Hepatocyte (in vitro differentiated cells): Measurements from ENCODE around the gene PRMT5. TPM values are rescaled to one million over a fixed set of nuclear protein-coding genes. Genes with fewer than 3 reads are reported as not detected.

Experiments used
- DNase-seq: peaks from one replicate; pipeline ENCODE4 v3.0.0-alpha.2; 2016; ENCODE audit warnings: low spot score
- H2AFZ ChIP-seq: fragments of 200-600 bp; sonication (generic); 2 replicates; pipeline ENCODE4 v1.6.0; 2016; ENCODE audit warnings: antibody characterized with exemption, mild to moderate bottlenecking
- H3K27ac ChIP-seq: fragments of 200-600 bp; sonication (generic); 2 replicates; pipeline ENCODE4 v1.5.1; 2016; ENCODE audit warnings: mild to moderate bottlenecking
- H3K27me3 ChIP-seq: fragments of 200-600 bp; sonication (generic); 2 replicates; pipeline ENCODE4 v1.6.1; 2016
- H3K36me3 ChIP-seq: fragments of 200-600 bp; sonication (generic); replicated peaks from 2 replicates; pipeline ENCODE4 v1.5.1; 2016; ENCODE audit warnings: low read depth; ENCODE audit not compliant: insufficient read depth
- H3K4me1 ChIP-seq: fragments of 200-600 bp; sonication (generic); 2 replicates; pipeline ENCODE4 v1.5.1; 2016; ENCODE audit warnings: mild to moderate bottlenecking, moderate library complexity; ENCODE audit not compliant: insufficient read depth
- H3K4me2 ChIP-seq: fragments of 200-600 bp; sonication (generic); 2 replicates; pipeline ENCODE4 v1.6.0; 2016
- H3K4me3 ChIP-seq: fragments of 200-600 bp; sonication (generic); 2 replicates; pipeline ENCODE4 v1.5.1; 2016; ENCODE audit warnings: mild to moderate bottlenecking
- H3K79me2 ChIP-seq: fragments of 200-600 bp; sonication (generic); 2 replicates; pipeline ENCODE4 v1.6.0; 2017; ENCODE audit warnings: mild to moderate bottlenecking
- H3K9me2 ChIP-seq: fragments of 200-600 bp; sonication (generic); replicated peaks from 2 replicates; pipeline ENCODE4 v1.6.0; 2017; ENCODE audit warnings: mild to moderate bottlenecking; ENCODE audit not compliant: insufficient read depth
- H3K9me3 ChIP-seq: fragments of 200-600 bp; sonication (generic); 2 replicates; pipeline ENCODE4 v1.5.1; 2016; ENCODE audit warnings: low read depth, mild to moderate bottlenecking
- H4K20me1 ChIP-seq: fragments of 200-600 bp; sonication (generic); 2 replicates; pipeline ENCODE4 v1.6.0; 2016; ENCODE audit warnings: mild to moderate bottlenecking; ENCODE audit not compliant: insufficient read depth, poor library complexity, severe bottlenecking
- CTCF ChIP-seq: fragments of 200-600 bp; sonication (generic); IDR thresholded peaks from 2 replicates; pipeline ENCODE4 v1.5.1; 2016; ENCODE audit warnings: antibody characterized with exemption, mild to moderate bottlenecking; ENCODE audit not compliant: poor library complexity
- EZH2 ChIP-seq: fragments of 200-600 bp; sonication (generic); IDR thresholded peaks from 2 replicates; pipeline ENCODE4 v1.6.1; 2016; ENCODE audit warnings: antibody characterized with exemption, mild to moderate bottlenecking, borderline replicate concordance
- EZH2phosphoT487 ChIP-seq: fragments of 200-600 bp; sonication (generic); IDR thresholded peaks from one replicate; pipeline ENCODE4 v1.6.1; 2018; ENCODE audit warnings: antibody characterized with exemption, mild to moderate bottlenecking, low read depth, moderate library complexity; ENCODE audit not compliant: unreplicated experiment, severe bottlenecking
- WGBS: methylation state at CpG from one replicate; pipeline ENCODE4 v1.1.6; 2016; ENCODE audit warnings: low lambda C conversion rate; ENCODE audit errors: missing lambda C conversion rate; 5-methylcytosine and 5-hydroxymethylcytosine counted together
- polyA plus RNA-seq: library from polyadenylated mRNA; unstranded; fragments of >200 nt; fragmentation: Nextera tagmentation; extraction: Ambion mirVana; gene quantifications from 2 replicates; pipeline ENCODE4 v1.2.1, GENCODE V29; 2016
- total RNA-seq: library from RNA; depleted of rRNA; stranded (reverse); fragments of >200 nt; gene quantifications from 2 replicates; pipeline ENCODE4 v1.2.3, GENCODE V29; 2014

The PRMT5 gene
- total and polyA plus RNA-seq, 2 experiments from 2014 or later: 52.2 to 72.3 TPM

GRCh38 chr14:22928237-22929103, 706 bp downstream of the PRMT5 start:
- Histone ChIP-seq H3K4me2 (peak overlapping the region; percentile 93), H4K20me1 (no peaks in the 10 kb centered on the region), H2AFZ (peak overlapping the region; percentile 42), H3K79me2 (peaks cover 21% of the 10 kb centered on the region), H3K4me3 (peak overlapping the region; percentile 44), H3K9me2 (no peaks in the 10 kb centered on the region), H3K9me3 (no peaks in the 10 kb centered on the region), H3K27ac (peak overlapping the region; percentile 86), H3K36me3 (no peaks in the 10 kb centered on the region), H3K27me3 (no peaks in the 10 kb centered on the region), H3K4me1 (peaks cover 4% of the 10 kb centered on the region)
- 33% methylated on average over 12 of the region's 12 CpGs for WGBS
- DNase-seq: no peak
- TF ChIP-seq EZH2phosphoT487: no peak
- no peak for TF ChIP-seq EZH2
- TF ChIP-seq CTCF: no peak

- no peaks in the 10 kb centered on the region for H3K9me3 ChIP-seq
- no peaks in the 10 kb centered on the region for H3K36me3 ChIP-seq
- no peaks in the 10 kb centered on the region for H3K27me3 ChIP-seq
- no peak for TF ChIP-seq EZH2phosphoT487
- TF ChIP-seq EZH2: no peak
- TF ChIP-seq CTCF: no peak
- DNase-seq: peak; percentile 28
- H4K20me1 ChIP-seq: no peaks in the 10 kb centered on the region
- H2AFZ ChIP-seq: no peak overlapping the region
- peaks cover 4% of the 10 kb centered on the region for H3K4me1 ChIP-seq
- WGBS: 89% methylated on average over 4 of the region's 4 CpGs
- H3K27ac ChIP-seq: no peak overlapping the region
- no peak overlapping the region for H3K4me2 ChIP-seq
- H3K4me3 ChIP-seq: no peak overlapping the region
- H3K9me2 ChIP-seq: no peaks in the 10 kb centered on the region
- peaks cover 21% of the 10 kb centered on the region for H3K79me2 ChIP-seq
Observed at GRCh38 chr14:22926316-22926715, 2.9 kb downstream of the PRMT5 start.

- no peak for TF ChIP-seq EZH2phosphoT487
- no peak for TF ChIP-seq EZH2
- H3K4me2 ChIP-seq: no peak overlapping the region
- no peak overlapping the region for H3K27ac ChIP-seq
- H3K4me3 ChIP-seq: no peak overlapping the region
- 95% methylated on average over 8 of the region's 8 CpGs for WGBS
- no peaks in the 10 kb centered on the region for H3K36me3 ChIP-seq
- no peaks in the 10 kb centered on the region for H3K27me3 ChIP-seq
- H2AFZ ChIP-seq: no peak overlapping the region
- peaks cover 4% of the 10 kb centered on the region for H3K4me1 ChIP-seq
- no peaks in the 10 kb centered on the region for H4K20me1 ChIP-seq
- H3K79me2 ChIP-seq: peaks cover 21% of the 10 kb centered on the region
- no peak for DNase-seq
- H3K9me2 ChIP-seq: no peaks in the 10 kb centered on the region
- H3K9me3 ChIP-seq: no peaks in the 10 kb centered on the region
Observed at GRCh38 chr14:22925513-22925912, 3.7 kb downstream of the PRMT5 start.

GRCh38 chr14:22923746-22924145, 5.4 kb downstream of the PRMT5 start:
- no peaks in the 10 kb centered on the region for H3K9me3 ChIP-seq
- no peaks in the 10 kb centered on the region for H3K27me3 ChIP-seq
- H3K9me2 ChIP-seq: no peaks in the 10 kb centered on the region
- no peak overlapping the region for H3K4me3 ChIP-seq
- H2AFZ ChIP-seq: no peak overlapping the region
- peaks cover 4% of the 10 kb centered on the region for H3K4me1 ChIP-seq
- TF ChIP-seq CTCF (no peak), EZH2phosphoT487 (no peak), EZH2 (no peak)
- no peak overlapping the region for H3K27ac ChIP-seq
- H3K36me3 ChIP-seq: no peaks in the 10 kb centered on the region
- no peak for DNase-seq
- H3K4me2 ChIP-seq: no peak overlapping the region
- no peaks in the 10 kb centered on the region for H4K20me1 ChIP-seq
- 98% methylated on average over 5 of the region's 5 CpGs for WGBS
- peaks cover 19% of the 10 kb centered on the region for H3K79me2 ChIP-seq
